HepG2 (cell line): ENCODE data around the gene XAF1. TPM values are rescaled to one million over a fixed set of nuclear protein-coding genes. Genes with fewer than 3 reads are reported as not detected.

ENCODE experiments used
- JARID2 ChIP-seq: sonication (generic); formaldehyde crosslinking; IDR thresholded peaks from 2 replicates; pipeline ENCODE4 v1.8.1; 2023; ENCODE audit warnings: missing genetic modification reagents, inconsistent platforms; ENCODE audit not compliant: insufficient replicate concordance
- PHB2 ChIP-seq: fragments of 450-650 bp; IDR thresholded peaks from 2 replicates; pipeline ENCODE4 v1.6.1; 2018; ENCODE audit not compliant: partially characterized antibody
- RBM22 ChIP-seq: fragments of 200-400 bp; formaldehyde crosslinking; optimal IDR thresholded peaks from 2 replicates; pipeline ENCODE3; 2017; ENCODE audit warnings: mild to moderate bottlenecking, low read length, moderate library complexity
- ZC3H13 ChIP-seq: sonication (generic); formaldehyde crosslinking; IDR thresholded peaks from 2 replicates; pipeline ENCODE4 v1.8.1; 2023; ENCODE audit warnings: mild to moderate bottlenecking, missing genetic modification reagents, moderate library complexity
- ZNF20 ChIP-seq: sonication (generic); formaldehyde crosslinking; IDR thresholded peaks from 2 replicates; pipeline ENCODE4 v1.4.0; 2020; ENCODE audit warnings: mild to moderate bottlenecking, moderate library complexity, missing genetic modification reagents
- polyA plus RNA-seq, 8 experiments: library from polyadenylated mRNA; depleted of rRNA in 3 of 8; stranded (reverse) in 7 of 8; unstranded in 1 of 8; fragments of >200 nt; fragmentation: Illumina TruSeq in 4 of 8; extraction: Trizol in 4 of 8; gene quantifications; 2 replicates each; pipeline versions ENCODE4 v1.2.1 to v1.2.3, GENCODE V29; 2011 to 2016; ENCODE audit warnings: low read depth in 4 of 8, missing spikeins in 1 of 8, mixed read lengths in 1 of 8; ENCODE audit not compliant: insufficient read depth in 1 of 8
- total RNA-seq, 5 experiments: library from RNA; depleted of rRNA; stranded (reverse); fragments of >200 nt; fragmentation: Illumina TruSeq; extraction: Trizol; gene quantifications; 2 replicates each; pipeline ENCODE4 v1.2.3, GENCODE V29; 2016; ENCODE audit warnings: low read depth in 1 of 5
- TF ChIP-seq, protein P1 (sequence below): sonication (generic); formaldehyde crosslinking; IDR thresholded peaks from 2 replicates; pipeline ENCODE4 v1.8.0; 2022; ENCODE audit warnings: low read depth, missing genetic modification reagents
- TF ChIP-seq, protein P2 (sequence below): IDR thresholded peaks from 2 replicates; pipeline ENCODE4 v1.6.1; 2016; ENCODE audit warnings: missing biosample characterization, missing genetic modification reagents, low read depth
- TF ChIP-seq, protein P3 (sequence below): sonication (generic); formaldehyde crosslinking; IDR thresholded peaks from 2 replicates; pipeline ENCODE4 v1.5.0; 2020; ENCODE audit warnings: missing genetic modification reagents
- TF ChIP-seq, protein P4 (sequence below): sonication (generic); formaldehyde crosslinking; IDR thresholded peaks from 2 replicates; pipeline ENCODE4 v1.8.0; 2022; ENCODE audit warnings: mild to moderate bottlenecking, missing genetic modification reagents; ENCODE audit not compliant: insufficient replicate concordance
- TF ChIP-seq, protein P5 (sequence below): sonication (generic); formaldehyde crosslinking; IDR thresholded peaks from 2 replicates; pipeline ENCODE4 v1.9.0; 2022; ENCODE audit warnings: low read depth, missing genetic modification reagents
- TF ChIP-seq, protein P6 (sequence below): sonication (generic); formaldehyde crosslinking; IDR thresholded peaks from 2 replicates; pipeline ENCODE4 v1.4.0; 2020; ENCODE audit warnings: mild to moderate bottlenecking, missing genetic modification reagents
- TF ChIP-seq, protein P7 (sequence below): sonication (generic); formaldehyde crosslinking; IDR thresholded peaks from 2 replicates; pipeline ENCODE4 v1.5.0; 2020; ENCODE audit warnings: missing genetic modification reagents
- TF ChIP-seq, protein P8 (sequence below): sonication (generic); formaldehyde crosslinking; IDR thresholded peaks from 2 replicates; pipeline ENCODE4 v1.5.0; 2020; ENCODE audit warnings: mild to moderate bottlenecking, missing genetic modification reagents, moderate library complexity

Gene XAF1
- total and polyA plus RNA-seq, 2 of the 13 experiments (the other 11 are each of a cell fraction or from before 2014, with no cell fraction given) = 1.2 to 2.4 TPM

DNA sequence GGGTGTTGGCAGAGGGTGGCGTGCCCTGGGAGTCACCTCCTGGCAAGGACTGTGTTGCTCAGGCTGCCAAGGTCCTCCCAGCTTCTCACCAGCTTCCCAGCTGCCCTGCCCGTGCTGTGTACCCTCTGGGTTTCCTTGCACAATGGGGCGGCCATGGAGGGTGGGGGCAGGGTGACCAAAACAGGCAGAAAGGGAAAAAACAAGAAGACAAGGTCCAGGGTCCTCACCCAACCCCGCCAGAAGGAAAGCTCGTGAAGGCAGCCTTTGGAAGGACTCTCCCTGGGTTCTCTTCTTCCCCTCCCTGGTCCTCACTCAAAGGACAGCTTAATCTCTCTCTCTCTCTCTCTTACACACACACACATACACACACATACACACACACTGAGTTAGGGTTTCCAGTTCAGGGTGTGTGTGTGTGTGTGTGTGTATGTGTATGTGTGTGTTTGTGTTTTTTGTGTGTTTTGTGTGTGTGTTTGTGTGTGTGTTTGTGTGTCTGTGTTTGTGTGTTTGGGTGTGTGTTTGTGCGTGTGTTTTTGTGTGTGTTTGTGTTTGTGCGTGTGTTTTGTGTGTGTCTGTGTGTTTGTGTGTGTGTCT lies 44.7 kb upstream of the XAF1 start (continued):
- TF ChIP-seq, protein P1, sequence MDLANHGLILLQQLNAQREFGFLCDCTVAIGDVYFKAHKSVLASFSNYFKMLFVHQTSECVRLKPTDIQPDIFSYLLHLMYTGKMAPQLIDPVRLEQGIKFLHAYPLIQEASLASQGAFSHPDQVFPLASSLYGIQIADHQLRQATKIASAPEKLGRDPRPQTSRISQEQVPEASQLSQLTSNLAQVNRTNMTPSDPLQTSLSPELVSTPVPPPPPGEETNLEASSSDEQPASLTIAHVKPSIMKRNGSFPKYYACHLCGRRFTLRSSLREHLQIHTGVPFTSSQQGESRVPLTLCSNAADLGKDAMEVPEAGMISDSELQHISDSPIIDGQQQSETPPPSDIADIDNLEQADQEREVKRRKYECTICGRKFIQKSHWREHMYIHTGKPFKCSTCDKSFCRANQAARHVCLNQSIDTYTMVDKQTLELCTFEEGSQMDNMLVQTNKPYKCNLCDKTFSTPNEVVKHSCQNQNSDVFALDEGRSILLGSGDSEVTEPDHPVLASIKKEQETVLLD (CRISPR knock-in tag) = no peak
- TF ChIP-seq, protein P2, sequence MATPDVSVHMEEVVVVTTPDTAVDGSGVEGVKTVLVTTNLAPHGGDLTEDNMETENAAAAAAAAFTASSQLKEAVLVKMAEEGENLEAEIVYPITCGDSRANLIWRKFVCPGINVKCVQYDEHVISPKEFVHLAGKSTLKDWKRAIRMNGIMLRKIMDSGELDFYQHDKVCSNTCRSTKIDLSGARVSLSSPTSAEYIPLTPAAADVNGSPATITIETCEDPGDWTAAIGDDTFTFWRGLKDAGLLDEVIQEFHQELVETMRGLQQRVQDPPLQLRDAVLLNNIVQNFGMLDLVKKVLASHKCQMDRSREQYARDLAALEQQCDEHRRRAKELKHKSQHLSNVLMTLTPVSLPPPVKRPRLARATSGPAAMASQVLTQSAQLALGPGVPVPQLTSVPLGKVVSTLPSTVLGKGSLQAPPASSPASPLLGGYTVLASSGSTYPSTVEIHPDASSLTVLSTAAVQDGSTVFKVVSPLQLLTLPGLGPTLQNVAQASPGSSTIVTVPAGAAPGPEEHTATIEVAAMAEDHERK (CRISPR knock-in tag) = no peak
- TF ChIP-seq ZC3H13 (CRISPR knock-in tag) (peak; percentile 85; the same call in 1 of the 2 replicates), JARID2 (CRISPR knock-in tag) (no peak), RBM22 (no peak), PHB2 (no peak), ZNF20 (CRISPR knock-in tag) (no peak)
- TF ChIP-seq, protein P3, sequence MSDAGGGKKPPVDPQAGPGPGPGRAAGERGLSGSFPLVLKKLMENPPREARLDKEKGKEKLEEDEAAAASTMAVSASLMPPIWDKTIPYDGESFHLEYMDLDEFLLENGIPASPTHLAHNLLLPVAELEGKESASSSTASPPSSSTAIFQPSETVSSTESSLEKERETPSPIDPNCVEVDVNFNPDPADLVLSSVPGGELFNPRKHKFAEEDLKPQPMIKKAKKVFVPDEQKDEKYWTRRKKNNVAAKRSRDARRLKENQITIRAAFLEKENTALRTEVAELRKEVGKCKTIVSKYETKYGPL (CRISPR knock-in tag) = no peak
- TF ChIP-seq, protein P4, sequence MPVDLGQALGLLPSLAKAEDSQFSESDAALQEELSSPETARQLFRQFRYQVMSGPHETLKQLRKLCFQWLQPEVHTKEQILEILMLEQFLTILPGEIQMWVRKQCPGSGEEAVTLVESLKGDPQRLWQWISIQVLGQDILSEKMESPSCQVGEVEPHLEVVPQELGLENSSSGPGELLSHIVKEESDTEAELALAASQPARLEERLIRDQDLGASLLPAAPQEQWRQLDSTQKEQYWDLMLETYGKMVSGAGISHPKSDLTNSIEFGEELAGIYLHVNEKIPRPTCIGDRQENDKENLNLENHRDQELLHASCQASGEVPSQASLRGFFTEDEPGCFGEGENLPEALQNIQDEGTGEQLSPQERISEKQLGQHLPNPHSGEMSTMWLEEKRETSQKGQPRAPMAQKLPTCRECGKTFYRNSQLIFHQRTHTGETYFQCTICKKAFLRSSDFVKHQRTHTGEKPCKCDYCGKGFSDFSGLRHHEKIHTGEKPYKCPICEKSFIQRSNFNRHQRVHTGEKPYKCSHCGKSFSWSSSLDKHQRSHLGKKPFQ (CRISPR knock-in tag) = no peak
- TF ChIP-seq, protein P5, sequence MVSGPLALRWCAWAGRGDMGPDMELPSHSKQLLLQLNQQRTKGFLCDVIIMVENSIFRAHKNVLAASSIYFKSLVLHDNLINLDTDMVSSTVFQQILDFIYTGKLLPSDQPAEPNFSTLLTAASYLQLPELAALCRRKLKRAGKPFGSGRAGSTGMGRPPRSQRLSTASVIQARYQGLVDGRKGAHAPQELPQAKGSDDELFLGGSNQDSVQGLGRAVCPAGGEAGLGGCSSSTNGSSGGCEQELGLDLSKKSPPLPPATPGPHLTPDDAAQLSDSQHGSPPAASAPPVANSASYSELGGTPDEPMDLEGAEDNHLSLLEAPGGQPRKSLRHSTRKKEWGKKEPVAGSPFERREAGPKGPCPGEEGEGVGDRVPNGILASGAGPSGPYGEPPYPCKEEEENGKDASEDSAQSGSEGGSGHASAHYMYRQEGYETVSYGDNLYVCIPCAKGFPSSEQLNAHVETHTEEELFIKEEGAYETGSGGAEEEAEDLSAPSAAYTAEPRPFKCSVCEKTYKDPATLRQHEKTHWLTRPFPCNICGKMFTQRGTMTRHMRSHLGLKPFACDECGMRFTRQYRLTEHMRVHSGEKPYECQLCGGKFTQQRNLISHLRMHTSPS (CRISPR knock-in tag) = peak; percentile 93
- TF ChIP-seq, protein P6, sequence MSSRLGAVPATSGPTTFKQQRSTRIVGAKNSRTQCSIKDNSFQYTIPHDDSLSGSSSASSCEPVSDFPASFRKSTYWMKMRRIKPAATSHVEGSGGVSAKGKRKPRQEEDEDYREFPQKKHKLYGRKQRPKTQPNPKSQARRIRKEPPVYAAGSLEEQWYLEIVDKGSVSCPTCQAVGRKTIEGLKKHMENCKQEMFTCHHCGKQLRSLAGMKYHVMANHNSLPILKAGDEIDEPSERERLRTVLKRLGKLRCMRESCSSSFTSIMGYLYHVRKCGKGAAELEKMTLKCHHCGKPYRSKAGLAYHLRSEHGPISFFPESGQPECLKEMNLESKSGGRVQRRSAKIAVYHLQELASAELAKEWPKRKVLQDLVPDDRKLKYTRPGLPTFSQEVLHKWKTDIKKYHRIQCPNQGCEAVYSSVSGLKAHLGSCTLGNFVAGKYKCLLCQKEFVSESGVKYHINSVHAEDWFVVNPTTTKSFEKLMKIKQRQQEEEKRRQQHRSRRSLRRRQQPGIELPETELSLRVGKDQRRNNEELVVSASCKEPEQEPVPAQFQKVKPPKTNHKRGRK = no peak
- TF ChIP-seq, protein P7, sequence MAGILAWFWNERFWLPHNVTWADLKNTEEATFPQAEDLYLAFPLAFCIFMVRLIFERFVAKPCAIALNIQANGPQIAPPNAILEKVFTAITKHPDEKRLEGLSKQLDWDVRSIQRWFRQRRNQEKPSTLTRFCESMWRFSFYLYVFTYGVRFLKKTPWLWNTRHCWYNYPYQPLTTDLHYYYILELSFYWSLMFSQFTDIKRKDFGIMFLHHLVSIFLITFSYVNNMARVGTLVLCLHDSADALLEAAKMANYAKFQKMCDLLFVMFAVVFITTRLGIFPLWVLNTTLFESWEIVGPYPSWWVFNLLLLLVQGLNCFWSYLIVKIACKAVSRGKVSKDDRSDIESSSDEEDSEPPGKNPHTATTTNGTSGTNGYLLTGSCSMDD (CRISPR knock-in tag) = no peak
- TF ChIP-seq, protein P8, sequence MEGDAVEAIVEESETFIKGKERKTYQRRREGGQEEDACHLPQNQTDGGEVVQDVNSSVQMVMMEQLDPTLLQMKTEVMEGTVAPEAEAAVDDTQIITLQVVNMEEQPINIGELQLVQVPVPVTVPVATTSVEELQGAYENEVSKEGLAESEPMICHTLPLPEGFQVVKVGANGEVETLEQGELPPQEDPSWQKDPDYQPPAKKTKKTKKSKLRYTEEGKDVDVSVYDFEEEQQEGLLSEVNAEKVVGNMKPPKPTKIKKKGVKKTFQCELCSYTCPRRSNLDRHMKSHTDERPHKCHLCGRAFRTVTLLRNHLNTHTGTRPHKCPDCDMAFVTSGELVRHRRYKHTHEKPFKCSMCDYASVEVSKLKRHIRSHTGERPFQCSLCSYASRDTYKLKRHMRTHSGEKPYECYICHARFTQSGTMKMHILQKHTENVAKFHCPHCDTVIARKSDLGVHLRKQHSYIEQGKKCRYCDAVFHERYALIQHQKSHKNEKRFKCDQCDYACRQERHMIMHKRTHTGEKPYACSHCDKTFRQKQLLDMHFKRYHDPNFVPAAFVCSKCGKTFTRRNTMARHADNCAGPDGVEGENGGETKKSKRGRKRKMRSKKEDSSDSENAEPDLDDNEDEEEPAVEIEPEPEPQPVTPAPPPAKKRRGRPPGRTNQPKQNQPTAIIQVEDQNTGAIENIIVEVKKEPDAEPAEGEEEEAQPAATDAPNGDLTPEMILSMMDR = 0 out of 2 replicates have a peak, but pooled peaks have one; percentile 4
